Retina (tissue), 1 donor: Measurements from ENCODE around the gene ARHGEF18.
"Not testable (repeated sequence)": the region's sequence is repeated elsewhere in the genome, so short reads cannot be mapped to it uniquely, and the experiment has no call there.

ENCODE experiments used
- DNase-seq: peaks from one replicate; pipeline ENCODE4 v3.0.0-alpha.2; 2016

ARHGEF18 gene

GRCh38 chr19:7349231-7349591, 474 bp downstream of the ARHGEF18 start:
- DNase-seq = no peak

DNA sequence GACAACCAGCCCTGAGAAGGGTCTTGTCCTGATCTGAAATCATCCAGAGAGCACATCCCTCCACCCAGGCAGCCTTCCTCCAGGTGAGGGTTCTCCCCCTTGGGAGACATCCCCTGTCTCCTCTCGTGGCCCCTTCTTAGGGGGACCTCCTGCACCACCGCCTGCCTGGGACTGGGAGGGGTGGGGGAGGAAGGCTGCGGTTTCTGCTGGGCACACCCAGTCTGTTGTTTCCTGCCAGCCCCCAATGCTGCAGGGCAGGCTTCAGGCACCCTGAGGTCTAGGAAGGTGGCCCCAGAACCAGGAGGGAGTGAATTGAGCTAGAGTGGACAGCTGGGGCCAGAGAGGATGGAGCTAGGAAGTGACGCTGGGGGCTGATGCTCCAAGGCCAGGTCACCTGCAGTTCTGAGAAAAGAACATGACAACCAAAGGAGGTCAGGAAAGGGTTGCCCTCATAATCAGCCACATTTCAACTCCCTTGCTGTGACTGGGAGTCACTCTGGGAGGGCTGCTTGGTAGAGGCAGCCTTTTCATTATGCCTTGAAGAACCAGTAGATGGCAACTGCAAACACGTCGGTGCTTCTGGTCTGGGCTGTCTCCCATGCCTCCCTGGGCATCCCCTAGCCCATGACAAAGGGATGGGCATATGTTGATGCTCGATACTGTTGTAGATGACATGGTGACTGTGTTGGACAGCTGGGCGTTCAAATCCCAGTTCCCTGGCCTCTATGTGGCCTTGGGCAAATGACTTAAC, 1.4 kb downstream of the ARHGEF18 start:
- no peak for DNase-seq

DNA sequence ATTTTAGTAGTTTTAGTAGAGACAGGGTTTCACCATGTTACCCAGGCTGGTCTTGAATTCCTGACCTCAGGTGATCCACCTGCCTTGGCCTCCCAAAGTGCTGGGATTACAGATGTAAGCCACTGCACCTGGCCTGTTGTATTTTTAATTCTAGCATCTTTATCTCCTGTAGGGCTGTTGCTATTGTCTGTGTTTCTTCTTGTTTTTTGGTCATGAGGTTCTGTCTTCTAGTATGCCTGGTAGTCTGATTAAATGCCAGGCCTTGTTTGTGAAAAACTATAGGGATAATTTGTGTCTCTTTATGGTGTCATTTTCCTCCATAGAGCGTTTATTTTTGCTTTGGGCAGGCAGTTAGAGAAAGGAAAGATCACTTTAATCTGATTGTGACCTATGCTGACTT, 3.1 kb downstream of the ARHGEF18 start:
- no peak for DNase-seq

DNA sequence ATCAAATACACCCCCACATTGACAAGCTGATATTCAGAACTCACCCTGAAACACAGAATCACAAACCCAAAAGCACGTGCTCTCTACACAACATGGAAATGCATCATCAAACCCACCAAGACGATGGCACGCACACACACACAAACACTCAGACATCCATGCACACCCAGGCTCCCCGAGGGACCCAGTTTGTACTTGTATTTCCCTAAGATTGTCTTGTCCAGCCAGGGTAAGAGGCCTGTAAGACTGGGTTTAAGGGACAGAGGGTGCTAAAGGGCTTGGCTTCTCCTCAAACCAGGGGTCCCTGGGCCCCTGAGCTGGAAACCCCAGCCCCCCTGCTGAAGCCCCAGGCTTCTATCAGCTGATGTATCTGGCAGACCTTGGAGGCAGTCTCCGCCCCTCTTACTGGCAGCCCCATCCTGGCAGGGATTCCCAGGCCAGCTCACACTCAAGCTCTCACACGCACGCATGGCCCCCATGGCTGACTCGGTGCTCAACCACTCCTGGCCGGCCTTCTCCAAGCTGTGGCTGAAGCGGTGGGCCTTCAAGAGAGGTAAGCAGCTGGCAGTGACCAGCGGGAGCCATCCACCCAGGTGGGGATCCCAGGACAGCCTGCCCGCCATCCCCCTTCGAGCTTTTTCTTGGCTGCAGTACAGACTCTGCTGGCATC, 6.5 kb downstream of the ARHGEF18 start:
- no peak for DNase-seq

DNA sequence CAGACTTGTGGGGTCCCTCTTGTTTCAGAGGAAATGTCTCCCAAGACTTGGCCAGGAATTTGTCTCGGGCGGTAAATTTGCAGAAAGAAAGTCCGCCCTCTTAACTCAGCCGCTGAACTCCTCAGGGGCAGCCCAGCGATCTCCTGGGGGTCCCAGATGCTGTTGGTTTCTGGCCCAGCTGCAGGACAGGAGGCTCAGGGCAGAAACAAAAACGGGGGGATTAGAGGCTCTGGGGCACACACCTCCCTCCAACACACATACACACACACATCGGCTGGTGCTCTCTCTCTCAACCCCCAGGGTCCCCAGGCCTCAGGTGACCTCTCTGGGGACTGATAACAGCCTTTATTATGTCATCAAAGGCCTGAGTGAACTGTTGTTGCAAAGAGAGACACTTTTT, 7.1 kb downstream of the ARHGEF18 start:
- DNase-seq = no peak

DNA sequence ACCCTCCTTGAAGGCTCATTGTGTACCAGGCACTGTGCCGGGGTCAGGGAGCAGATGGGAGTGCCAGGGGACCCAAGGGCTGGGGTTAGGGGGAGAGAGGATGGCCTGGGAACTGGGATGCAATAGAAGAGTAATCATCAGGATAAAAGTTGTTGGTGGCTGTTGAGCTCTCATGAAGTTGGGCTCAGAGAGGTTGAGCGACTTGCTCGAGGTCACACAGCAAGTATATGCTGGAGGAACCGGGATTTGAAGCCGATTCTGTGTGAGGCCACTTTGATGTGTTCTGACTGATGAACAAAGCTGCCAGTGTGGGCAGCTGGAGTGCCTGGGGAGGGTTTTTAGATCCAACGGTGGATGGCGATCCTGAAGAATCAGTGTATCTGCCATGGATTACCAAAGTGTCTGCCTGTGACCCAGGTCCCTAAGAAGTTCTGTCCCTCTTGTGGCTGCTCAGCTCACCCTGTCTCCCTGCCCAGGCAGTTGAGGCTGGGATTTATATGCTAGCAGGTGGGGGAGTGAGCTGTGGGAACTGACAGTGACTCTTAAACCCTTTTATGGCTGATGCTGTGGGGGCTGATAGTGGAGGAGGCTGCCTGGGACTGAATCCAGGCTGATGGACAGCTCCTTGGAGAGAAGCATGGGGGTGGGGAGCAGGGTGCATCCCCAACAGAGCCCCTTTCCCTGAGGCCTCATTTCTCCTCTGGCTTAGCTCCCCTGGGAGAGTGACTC, 8.3 kb downstream of the ARHGEF18 start:
- no peak for DNase-seq

GRCh38 chr19:7358102-7358597, 9.4 kb downstream of the ARHGEF18 start:
- DNase-seq = no peak

DNA sequence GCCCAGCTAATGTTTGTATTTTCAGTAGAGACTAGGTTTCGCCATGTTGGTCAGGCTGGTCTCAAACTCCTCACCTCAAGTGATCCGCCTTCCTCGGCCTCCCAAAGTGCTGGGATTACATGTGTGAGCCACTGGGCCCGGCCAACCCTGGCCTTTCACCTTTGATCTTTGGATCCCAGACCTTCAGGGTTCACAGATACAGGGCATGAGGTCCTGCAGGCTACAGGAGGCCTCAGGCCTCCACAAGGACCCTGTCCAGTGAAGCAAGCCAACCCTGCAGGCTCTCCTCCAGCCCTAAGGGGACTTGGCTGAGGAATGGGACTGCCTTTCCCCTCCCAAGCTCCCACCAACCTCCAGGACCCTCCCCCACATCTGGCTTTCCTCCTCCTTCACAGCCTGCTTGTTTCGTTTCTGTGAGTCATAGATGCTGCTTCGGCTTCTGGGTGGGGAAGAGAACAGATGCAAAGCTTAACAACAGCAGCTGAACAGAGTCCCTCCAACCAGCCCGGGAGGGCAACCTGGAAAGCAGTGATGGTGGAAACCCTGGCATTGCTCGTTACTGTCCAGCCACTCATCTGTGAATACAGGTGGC, 11.8 kb downstream of the ARHGEF18 start:
- no peak for DNase-seq

- no peak for DNase-seq
Observed at GRCh38 chr19:7363225-7363624, 14.5 kb downstream of the ARHGEF18 start.

DNA sequence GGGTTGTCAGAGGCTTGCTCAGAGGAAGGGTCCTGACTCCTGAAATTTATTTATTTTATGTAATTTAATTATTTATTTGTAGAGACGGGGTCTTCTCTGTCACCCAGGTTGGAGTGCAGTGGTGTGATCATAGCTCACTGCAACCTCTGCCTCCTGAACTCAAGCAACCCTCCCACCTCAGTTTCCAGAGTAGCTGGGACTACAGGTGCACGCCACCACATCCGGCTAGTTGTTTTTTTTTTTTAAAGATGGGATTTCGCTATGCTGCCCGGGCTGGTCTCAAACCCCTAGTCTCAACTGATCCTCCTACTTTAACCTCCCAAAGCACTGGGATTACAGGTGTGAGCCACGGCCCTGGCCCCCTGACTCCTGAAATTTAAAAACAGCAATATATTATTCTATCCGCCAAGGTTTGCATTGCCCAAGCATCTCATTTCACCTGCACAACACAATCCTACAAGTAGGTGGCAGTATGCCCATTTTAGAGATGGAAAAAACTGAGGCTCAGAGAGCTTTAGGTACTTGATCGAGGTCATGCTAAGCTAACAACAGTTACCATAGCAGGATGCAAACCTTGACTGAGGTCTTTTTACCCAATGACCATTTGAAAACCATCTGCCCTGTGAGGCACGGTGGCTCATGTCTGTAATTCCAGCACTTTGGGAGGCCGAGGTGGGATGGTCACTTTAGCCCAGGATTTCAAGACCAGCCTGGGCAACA, 18.1 kb downstream of the ARHGEF18 start:
- no peak for DNase-seq

DNA sequence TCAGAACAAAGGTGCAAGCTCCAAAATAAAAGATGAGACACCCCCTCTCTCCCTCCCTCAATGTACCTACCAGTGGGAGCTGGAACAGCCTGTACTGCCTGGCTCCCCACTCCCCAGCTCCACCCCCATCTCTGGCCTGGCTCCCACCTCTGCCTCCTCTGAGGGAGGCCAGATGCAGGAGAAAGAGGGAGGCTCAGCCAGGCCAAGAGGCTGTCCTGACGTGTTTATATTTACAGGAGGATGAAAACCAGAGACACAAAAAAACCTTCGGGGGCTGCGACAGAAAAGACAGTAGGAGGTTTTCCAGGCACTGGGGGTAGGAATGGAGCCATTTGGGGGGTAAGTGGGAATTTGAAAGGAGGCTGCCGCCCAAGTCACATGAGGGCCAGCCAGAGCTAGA, 19.7 kb downstream of the ARHGEF18 start:
- DNase-seq = no peak

DNA sequence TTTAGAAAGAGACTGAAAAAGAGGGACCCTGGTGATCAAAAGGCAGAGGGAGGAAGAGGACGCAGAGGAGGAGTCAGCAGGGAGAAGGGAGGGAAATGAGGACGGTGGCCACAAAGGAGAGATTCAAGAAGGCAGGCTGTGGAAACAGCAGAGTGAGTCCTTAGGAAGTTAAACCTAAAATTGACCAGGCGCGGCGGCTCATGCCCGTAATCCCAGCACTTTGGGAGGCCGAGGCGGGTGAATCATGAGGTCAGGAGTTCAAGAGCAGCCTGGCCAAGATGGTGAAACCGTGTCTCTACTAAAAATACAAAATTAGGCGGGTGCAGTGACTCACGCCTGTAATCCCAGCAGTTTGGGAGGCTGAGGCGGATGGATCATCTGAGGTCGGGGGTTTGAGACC, 20.1 kb downstream of the ARHGEF18 start:
- not testable (repeated sequence) for DNase-seq

DNA sequence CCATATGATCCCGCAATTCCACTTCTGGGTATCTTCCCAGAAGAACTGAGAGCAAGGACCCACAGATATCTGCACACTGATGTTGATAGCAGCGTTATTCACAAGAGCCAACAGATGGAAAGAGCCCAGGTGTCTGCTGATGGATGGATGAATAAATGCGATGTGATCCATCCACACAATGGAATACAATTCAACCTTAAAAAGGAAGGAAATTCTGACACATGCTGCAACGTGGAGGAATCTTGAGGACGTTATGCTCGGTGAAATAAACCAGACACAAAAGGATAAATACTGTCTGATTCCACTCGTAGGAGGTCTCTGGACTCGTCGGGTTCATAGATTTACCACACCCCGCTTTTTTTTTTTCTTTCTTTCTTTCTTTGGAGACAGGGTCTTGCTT, 21.8 kb downstream of the ARHGEF18 start:
- DNase-seq = no peak

DNA sequence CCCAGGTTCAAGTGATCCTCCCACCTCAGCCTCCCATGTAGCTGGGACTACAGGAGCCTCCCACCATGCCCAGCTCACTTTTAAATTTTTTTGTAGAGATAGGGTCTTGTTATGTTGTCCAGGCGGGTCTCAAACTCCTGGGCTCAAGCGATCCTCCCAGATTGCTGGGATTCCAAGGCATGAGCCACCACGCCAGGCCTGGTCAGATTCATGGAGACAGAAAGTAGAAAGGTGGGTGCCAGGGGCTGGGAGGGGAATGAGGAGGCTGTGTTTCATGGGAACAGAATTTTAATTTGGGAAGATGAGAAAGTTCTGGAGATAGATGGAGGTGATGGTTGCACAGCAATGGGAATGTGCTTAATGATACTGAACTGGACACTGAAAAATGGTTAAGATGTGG, 22.3 kb downstream of the ARHGEF18 start:
- DNase-seq = no peak

GRCh38 chr19:7372810-7373209, 24.1 kb downstream of the ARHGEF18 start:
- no peak for DNase-seq

GRCh38 chr19:7373862-7374261, 25.1 kb downstream of the ARHGEF18 start:
- DNase-seq = no peak

DNA sequence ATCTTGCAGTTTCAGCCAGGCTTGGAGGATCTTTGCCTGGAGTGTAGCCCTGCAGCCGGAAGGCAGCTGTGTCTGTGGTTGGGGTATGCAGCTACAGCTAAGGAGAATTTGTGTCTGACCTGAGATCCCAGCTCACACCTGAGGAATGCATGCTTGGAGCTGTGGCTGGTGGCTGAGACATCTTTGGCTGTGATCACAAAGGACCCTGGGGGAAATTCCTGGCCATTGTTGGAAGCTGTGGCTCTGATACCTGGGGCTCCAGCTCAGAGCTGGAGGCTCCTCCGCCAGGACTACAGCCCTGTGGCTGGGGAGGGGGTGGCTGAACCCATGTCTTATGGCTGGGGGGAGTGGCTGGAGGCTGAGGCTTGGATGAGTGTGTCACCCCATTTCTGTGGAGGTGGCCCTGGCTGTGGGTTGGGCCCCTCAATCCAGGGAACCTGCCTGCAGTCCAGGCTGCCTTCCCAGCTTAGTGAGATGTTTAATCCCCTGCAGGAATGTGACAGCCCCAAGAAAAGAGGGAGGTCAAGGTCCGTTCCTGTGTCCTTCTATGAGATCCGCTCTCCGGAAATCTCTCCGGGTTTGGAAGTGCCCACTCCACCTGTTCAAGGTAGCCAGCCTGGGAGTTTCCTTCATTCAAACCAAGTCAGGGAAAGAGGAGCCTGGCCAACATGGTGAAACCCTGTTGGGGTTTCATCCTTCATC, 27.6 kb downstream of the ARHGEF18 start:
- no peak for DNase-seq

GRCh38 chr19:7377196-7377595, 28.5 kb downstream of the ARHGEF18 start:
- no peak for DNase-seq

GRCh38 chr19:7381073-7381390, 32.3 kb downstream of the ARHGEF18 start:
- no peak for DNase-seq

DNA sequence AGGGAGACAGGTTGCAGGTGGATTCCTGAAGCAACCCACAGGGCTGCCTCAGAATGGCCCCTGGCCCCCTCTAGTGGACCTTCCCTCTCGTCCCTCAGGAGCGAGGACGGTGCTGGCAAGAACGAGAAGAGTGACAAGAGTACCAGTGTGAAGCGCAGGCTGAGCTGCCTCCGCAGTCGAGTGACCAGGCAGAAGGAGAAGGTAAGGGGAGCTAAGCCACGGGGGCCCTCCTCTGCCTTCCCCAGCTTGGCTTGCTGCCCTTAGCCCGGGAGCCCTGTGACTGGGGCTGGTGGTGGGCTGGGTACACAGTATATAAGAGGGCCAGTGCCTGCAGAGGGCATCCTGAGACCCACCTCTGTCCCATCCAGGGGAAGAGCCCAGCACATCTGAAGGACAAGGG, 34.0 kb downstream of the ARHGEF18 start:
- no peak for DNase-seq

DNA sequence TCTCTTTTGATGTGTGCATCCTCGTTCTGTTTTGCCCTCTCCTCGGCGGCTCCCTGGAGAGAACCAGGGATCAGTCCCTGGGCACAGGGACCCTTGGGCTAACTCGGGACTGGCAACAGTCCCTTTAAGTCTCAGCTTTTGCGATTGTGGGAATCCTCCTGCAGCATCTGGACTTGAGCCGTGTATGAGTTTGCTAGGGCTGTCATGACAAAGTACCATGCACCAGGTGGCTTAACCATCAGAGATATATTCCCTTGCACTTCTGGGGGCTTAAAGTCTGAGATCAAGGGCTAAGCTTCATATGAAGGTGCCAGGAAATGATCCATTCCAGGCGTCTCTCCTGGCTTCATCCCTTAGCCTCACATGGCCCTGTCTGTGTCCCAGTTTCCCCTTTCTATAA, 34.5 kb downstream of the ARHGEF18 start:
- no peak for DNase-seq

DNA sequence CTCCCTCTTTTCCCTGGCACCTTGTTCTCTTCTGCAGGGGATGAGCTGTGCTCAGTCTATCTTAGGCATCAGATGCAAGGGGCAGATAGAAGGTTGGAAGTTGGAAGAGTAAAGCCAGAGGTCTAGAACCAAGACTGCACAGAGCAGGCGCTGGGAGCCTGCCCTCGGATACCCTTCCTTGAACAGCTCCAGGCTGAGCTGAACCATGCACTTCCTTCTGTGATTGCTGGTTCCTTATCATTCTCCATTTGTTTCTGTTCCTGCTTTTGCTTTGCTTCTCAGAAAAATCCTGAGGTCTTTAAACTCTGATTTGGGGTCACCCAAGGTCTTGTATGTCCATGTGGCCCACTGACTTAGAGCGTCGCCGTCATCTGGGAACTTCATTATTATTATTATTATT, 36.3 kb downstream of the ARHGEF18 start:
- no peak for DNase-seq
